ENCODE data around the gene TMEM33. TPM values are rescaled to one million over a fixed set of nuclear protein-coding genes. Genes with fewer than 3 reads are reported as not detected.
"Not testable (repeated sequence)": the region's sequence is repeated elsewhere in the genome, so short reads cannot be mapped to it uniquely, and the experiment has no call there.

TMEM33 gene
- total and polyA plus RNA-seq, 4 donors, result 12.4 to 63.5 (median 45.0) TPM

- WGBS, 2 donors, result 69 to 73% methylated on average over 5 of the region's 5 CpGs
- no peak overlapping the region for H3K4me3 ChIP-seq
- ATAC-seq (ENCODE audit: insufficient read depth, low FRiP score) (no peak), DNase-seq (no peak)
- TF ChIP-seq CTCF (IDR thresholded peaks at IDR 0.05; ENCODE audit: control extremely low read depth, extremely low read depth), result no peak
- H3K27me3 ChIP-seq (ENCODE audit: control insufficient read depth in 3 of 3, insufficient read depth in 3 of 3, low read length in 2 of 3), result no peaks in the 10 kb centered on the region
- no peaks in the 10 kb centered on the region for H3K4me1 ChIP-seq (ENCODE audit: control insufficient read depth in 5 of 5, insufficient read depth in 5 of 5, low read length in 5 of 5)
- H3K9ac ChIP-seq (ENCODE audit: insufficient read depth in 1 of 2, low read length in 2 of 2), result no peak overlapping the region
- H3K36me3 ChIP-seq (ENCODE audit: control insufficient read depth in 4 of 4, insufficient read depth in 4 of 4, low read length in 4 of 4), result no peaks in the 10 kb centered on the region
- H3K9me3 ChIP-seq (ENCODE audit: control insufficient read depth in 4 of 4, insufficient read depth in 3 of 4, low read length in 3 of 4), result no peaks in the 10 kb centered on the region
- no peak overlapping the region for H3K27ac ChIP-seq (ENCODE audit: low read depth in 1 of 2, low read length in 1 of 2)
Observed at GRCh38 chr4:41912546-41912945, 22.7 kb upstream of the TMEM33 start.

GRCh38 chr4:41913509-41913908 lies 21.7 kb upstream of the TMEM33 start:
- H3K4me1 ChIP-seq (ENCODE audit: control insufficient read depth in 5 of 5, insufficient read depth in 5 of 5, low read length in 5 of 5), result no peaks in the 10 kb centered on the region

GRCh38 chr4:41918278-41918677 lies 17.0 kb upstream of the TMEM33 start:
- peaks cover 0 to 5% (median 0%) of the 10 kb centered on the region in 4 donors for H3K9me3 ChIP-seq (ENCODE audit: control insufficient read depth in 4 of 4, insufficient read depth in 3 of 4, low read length in 3 of 4)
- no peak overlapping the region for H3K27ac ChIP-seq (ENCODE audit: low read depth in 1 of 2, low read length in 1 of 2)
- 71 to 79% methylated on average over 2 of the region's 2 CpGs for WGBS, 2 donors
- H3K4me1 ChIP-seq (ENCODE audit: control insufficient read depth in 5 of 5, insufficient read depth in 5 of 5, low read length in 5 of 5), result no peaks in the 10 kb centered on the region
- no peak for TF ChIP-seq CTCF (IDR thresholded peaks at IDR 0.05; ENCODE audit: control extremely low read depth, extremely low read depth)
- no peak overlapping the region for H3K9ac ChIP-seq (ENCODE audit: insufficient read depth in 1 of 2, low read length in 2 of 2)
- H3K4me3 ChIP-seq, result no peak overlapping the region
- DNase-seq (no peak), ATAC-seq (ENCODE audit: insufficient read depth, low FRiP score) (no peak)
- H3K27me3 ChIP-seq (ENCODE audit: control insufficient read depth in 3 of 3, insufficient read depth in 3 of 3, low read length in 2 of 3), result no peaks in the 10 kb centered on the region
- H3K36me3 ChIP-seq (ENCODE audit: control insufficient read depth in 4 of 4, insufficient read depth in 4 of 4, low read length in 4 of 4), result no peaks in the 10 kb centered on the region

More at GRCh38 chr4:41913509-41913908, 21.7 kb upstream of the TMEM33 start:
- ATAC-seq (ENCODE audit: insufficient read depth, low FRiP score), result no peak
- Histone ChIP-seq H3K27me3 (ENCODE audit: control insufficient read depth in 3 of 3, insufficient read depth in 3 of 3, low read length in 2 of 3) (no peaks in the 10 kb centered on the region), H3K9me3 (ENCODE audit: control insufficient read depth in 4 of 4, insufficient read depth in 3 of 4, low read length in 3 of 4) (no peaks in the 10 kb centered on the region), H3K27ac (ENCODE audit: low read depth in 1 of 2, low read length in 1 of 2) (no peak overlapping the region), H3K4me3 (no peak overlapping the region), H3K36me3 (ENCODE audit: control insufficient read depth in 4 of 4, insufficient read depth in 4 of 4, low read length in 4 of 4) (no peaks in the 10 kb centered on the region), H3K9ac (ENCODE audit: insufficient read depth in 1 of 2, low read length in 2 of 2) (no peak overlapping the region)
- DNase-seq, result no peak
- TF ChIP-seq CTCF (IDR thresholded peaks at IDR 0.05; ENCODE audit: control extremely low read depth, extremely low read depth), result no peak

GRCh38 chr4:41920416-41920815 lies 14.8 kb upstream of the TMEM33 start:
- DNase-seq; H3K4me3 ChIP-seq; H3K27me3 ChIP-seq (ENCODE audit: control insufficient read depth in 3 of 3, insufficient read depth in 3 of 3, low read length in 2 of 3); H3K9ac ChIP-seq (ENCODE audit: insufficient read depth in 1 of 2, low read length in 2 of 2); ATAC-seq (ENCODE audit: insufficient read depth, low FRiP score); H3K4me1 ChIP-seq (ENCODE audit: control insufficient read depth in 5 of 5, insufficient read depth in 5 of 5, low read length in 5 of 5); H3K36me3 ChIP-seq (ENCODE audit: control insufficient read depth in 4 of 4, insufficient read depth in 4 of 4, low read length in 4 of 4); H3K27ac ChIP-seq (ENCODE audit: low read depth in 1 of 2, low read length in 1 of 2); H3K9me3 ChIP-seq (ENCODE audit: control insufficient read depth in 4 of 4, insufficient read depth in 3 of 4, low read length in 3 of 4): not testable (repeated sequence)
- 82 to 84% methylated on average over 2 of the region's 2 CpGs for WGBS, 2 donors
